ENCODE measurements around the gene COL4A5.
A peak's percentile ranks its signal among the peaks of the same experiment; 100 is the strongest.
"Not testable (repeated sequence)": the region's sequence is repeated elsewhere in the genome, so short reads cannot be mapped to it uniquely, and the experiment has no call there.

COL4A5 gene

GRCh38 chrX:108439426-108439942, at the start of gene COL4A5:
Gene COL4A5 (plus strand): TSS chrX:108439838. CDS start chrX:108440126, 288 bp downstream.
- DNase-seq, result peak; percentile 72

GRCh38 chrX:108390976-108391717, 48.5 kb upstream of the COL4A5 start:
- DNase-seq, result not testable (repeated sequence)

GRCh38 chrX:108396188-108396891, 43.3 kb upstream of the COL4A5 start:
- DNase-seq, result no peak

- no peak for DNase-seq
These were observed 42.7 kb upstream of the COL4A5 start for GRCh38 chrX:108396986-108397385.

- no peak for DNase-seq
These were observed 41.8 kb upstream of the COL4A5 start for GRCh38 chrX:108397627-108398391.

GRCh38 chrX:108399418-108400165, 40.0 kb upstream of the COL4A5 start:
- DNase-seq, result no peak

GRCh38 chrX:108412783-108413182, 26.9 kb upstream of the COL4A5 start:
- DNase-seq, result no peak

- DNase-seq, result no peak
These were observed 24.5 kb upstream of the COL4A5 start for GRCh38 chrX:108415146-108415545.

- peak; percentile 53 for DNase-seq
These were observed 23.7 kb upstream of the COL4A5 start for GRCh38 chrX:108415891-108416290.

GRCh38 chrX:108417257-108417656, 22.4 kb upstream of the COL4A5 start:
- DNase-seq, result no peak

GRCh38 chrX:108419401-108419800, 20.2 kb upstream of the COL4A5 start:
- no peak for DNase-seq

GRCh38 chrX:108420481-108420880, 19.2 kb upstream of the COL4A5 start:
- peak; percentile 5 for DNase-seq

GRCh38 chrX:108426262-108426661, 13.4 kb upstream of the COL4A5 start:
- DNase-seq, result no peak

GRCh38 chrX:108435261-108435660, 4.4 kb upstream of the COL4A5 start:
- DNase-seq, result no peak

- no peak for DNase-seq
These were observed 2.1 kb upstream of the COL4A5 start for GRCh38 chrX:108437349-108438109.

- no peak for DNase-seq
These were observed 1.5 kb upstream of the COL4A5 start, which contains the start of gene COL4A6 for GRCh38 chrX:108438110-108438623. Gene COL4A6 (minus strand): TSS chrX:108438422. CDS start chrX:108438196, 226 bp downstream.

GRCh38 chrX:108439961-108440696, 491 bp downstream of the COL4A5 start:
- no peak for DNase-seq

- no peak for DNase-seq
These were observed 3.3 kb downstream of the COL4A5 start for GRCh38 chrX:108442901-108443464.

GRCh38 chrX:108447303-108447702, 7.7 kb downstream of the COL4A5 start:
- no peak for DNase-seq

GRCh38 chrX:108453841-108454240, 14.2 kb downstream of the COL4A5 start:
- DNase-seq, result no peak

Measured in NCI-H2029 (cell line).